H1 (cell line): ENCODE results near the gene ANXA3. TPM values are rescaled to one million over a fixed set of nuclear protein-coding genes. Genes with fewer than 3 reads are reported as not detected.

ENCODE experiments used
- CTCF ChIA-PET: fragments of 300-600 bp; sonication (Branson Sonifier 250); formaldehyde crosslinking; loops from one replicate; lab custom pipeline; 2021; ENCODE audit not compliant: partially characterized antibody; lab: Charles Lee
- POLR2A ChIA-PET: fragments of 300-600 bp; sonication (Branson Sonifier 250); formaldehyde crosslinking; loops from one replicate; lab custom pipeline; 2021; ENCODE audit warnings: inconsistent platforms; ENCODE audit not compliant: partially characterized antibody; lab: Charles Lee
- DNase-seq, 2 experiments: peaks; one replicate each; pipeline versions ENCODE4 v3.0.0 to v3.0.0-alpha.2; 2010 to 2022; ENCODE audit warnings: low spot score in 2 of 2, low read depth in 1 of 2, mixed read lengths in 1 of 2
- FAIRE-seq: peaks from 2 replicates; lab custom pipeline; 2011; peaks lifted over from hg19 to GRCh38; lab: Jason Lieb, UNC
- H2AFZ ChIP-seq: 2 replicates; pipeline ENCODE4 v1.8.1; 2012; ENCODE audit warnings: low read length, inconsistent platforms
- H2AK5ac ChIP-seq: 2 replicates; pipeline ENCODE4 v1.6.1; 2013; ENCODE audit warnings: low read depth, low read length
- H2BK120ac ChIP-seq: replicated peaks from 2 replicates; pipeline ENCODE3; 2013; ENCODE audit warnings: low read depth, low read length, inconsistent platforms
- H2BK12ac ChIP-seq: 2 replicates; pipeline ENCODE4 v1.6.1; 2013; ENCODE audit warnings: low read depth, low read length
- H2BK15ac ChIP-seq: 2 replicates; pipeline ENCODE4 v1.6.1; 2013; ENCODE audit warnings: low read length
- H2BK20ac ChIP-seq: 2 replicates; pipeline ENCODE4 v1.6.1; 2013; ENCODE audit warnings: low read length
- H2BK5ac ChIP-seq: 2 replicates; pipeline ENCODE4 v1.6.1; 2013; ENCODE audit warnings: low read depth, low read length
- H3K14ac ChIP-seq: 2 replicates; pipeline ENCODE4 v1.6.1; 2013; ENCODE audit warnings: inconsistent platforms; ENCODE audit not compliant: insufficient read length
- H3K18ac ChIP-seq: 2 replicates; pipeline ENCODE4 v1.6.1; 2013; ENCODE audit warnings: low read length; ENCODE audit errors: extremely low read depth
- H3K23ac ChIP-seq: 2 replicates; pipeline ENCODE4 v1.6.1; 2013; ENCODE audit warnings: inconsistent platforms; ENCODE audit not compliant: insufficient read length
- H3K23me2 ChIP-seq: 2 replicates; pipeline ENCODE4 v1.6.1; 2013; ENCODE audit warnings: low read depth, low read length
- H3K27ac ChIP-seq: 2 replicates; pipeline ENCODE4 v1.6.1; 2011; ENCODE audit warnings: low read depth, low read length, inconsistent platforms
- H3K27me3 ChIP-seq, 4 experiments: replicated peaks in 1 of 4; 1 replicate in 1 of 4; 2 replicates in 3 of 4; pipeline versions ENCODE4 v1.6.1 to v1.8.1; 2011 to 2013; ENCODE audit warnings: low read length in 3 of 4, mild to moderate bottlenecking in 3 of 4, inconsistent platforms in 2 of 4, mixed read lengths in 2 of 4, moderate library complexity in 1 of 4; ENCODE audit not compliant: control insufficient read depth in 3 of 4, insufficient read depth in 3 of 4; ENCODE audit errors: extremely low read depth in 1 of 4
- H3K36me3 ChIP-seq, 4 experiments: 2 replicates each; pipeline versions ENCODE4 v1.6.1 to v1.8.1; 2011 to 2013; ENCODE audit warnings: mild to moderate bottlenecking in 4 of 4, low read length in 3 of 4, moderate library complexity in 2 of 4, control low read depth in 1 of 4, inconsistent platforms in 1 of 4; ENCODE audit not compliant: insufficient read depth in 4 of 4, control insufficient read depth in 2 of 4
- H3K4ac ChIP-seq: replicated peaks from 2 replicates; pipeline ENCODE3; 2013; ENCODE audit warnings: low read length, low read depth, mixed read lengths, inconsistent platforms; ENCODE audit not compliant: insufficient read length
- H3K4me1 ChIP-seq, 4 experiments: replicated peaks in 1 of 4; 1 replicate in 1 of 4; 2 replicates in 3 of 4; pipeline versions ENCODE4 v1.6.1 to v1.8.1; 2011 to 2013; ENCODE audit warnings: low read length in 3 of 4, inconsistent platforms in 2 of 4, mixed read lengths in 1 of 4; ENCODE audit not compliant: insufficient read depth in 4 of 4, control insufficient read depth in 3 of 4
- H3K4me2 ChIP-seq, 2 experiments: 2 replicates each; pipeline versions ENCODE4 v1.6.1 to v1.8.1; 2011 to 2013; ENCODE audit warnings: low read depth in 2 of 2, low read length in 2 of 2, control low read depth in 1 of 2, inconsistent platforms in 1 of 2, mild to moderate bottlenecking in 1 of 2; ENCODE audit not compliant: insufficient read depth in 1 of 2
- H3K4me3 ChIP-seq, 4 experiments: fragments of 200-600, 300-600 bp in 1 of 4; sonication (generic), shearing (Covaris generic), sonication (Bioruptor Twin) in 1 of 4; 2 replicates each; pipeline versions ENCODE4 v1.5.1 to v1.8.1; 2011 to 2016; ENCODE audit warnings: low read length in 4 of 4, low read depth in 3 of 4, control low read depth in 2 of 4, inconsistent platforms in 2 of 4, mild to moderate bottlenecking in 2 of 4, mixed read lengths in 1 of 4, moderate library complexity in 1 of 4; ENCODE audit not compliant: insufficient read depth in 2 of 4; ENCODE audit errors: extremely low read depth in 1 of 4
- H3K56ac ChIP-seq: replicated peaks from 2 replicates; pipeline ENCODE3; 2013; ENCODE audit warnings: low read depth, mild to moderate bottlenecking, mixed read lengths, low read length, inconsistent platforms; ENCODE audit not compliant: insufficient read length
- H3K79me1 ChIP-seq: 2 replicates; pipeline ENCODE4 v1.6.1; 2013; ENCODE audit warnings: low read depth, low read length, control low read depth
- H3K79me2 ChIP-seq, 2 experiments: 2 replicates each; pipeline versions ENCODE4 v1.6.1 to v1.8.1; 2012 to 2013; ENCODE audit warnings: low read length in 2 of 2, mild to moderate bottlenecking in 2 of 2, inconsistent platforms in 1 of 2; ENCODE audit not compliant: insufficient read depth in 2 of 2, control insufficient read depth in 1 of 2
- H3K9ac ChIP-seq, 4 experiments: replicated peaks in 1 of 4; 1 replicate in 1 of 4; 2 replicates in 3 of 4; pipeline versions ENCODE4 v1.6.1 to v1.8.1; 2011 to 2013; ENCODE audit warnings: low read depth in 3 of 4, low read length in 3 of 4, control low read depth in 2 of 4, mild to moderate bottlenecking in 2 of 4, moderate library complexity in 2 of 4, inconsistent platforms in 1 of 4; ENCODE audit errors: extremely low read depth in 1 of 4
- H3K9me3 ChIP-seq, 2 experiments: 2 replicates each; pipeline versions ENCODE4 v1.6.1 to v1.8.1; 2012 to 2013; ENCODE audit warnings: mild to moderate bottlenecking in 2 of 2, moderate library complexity in 2 of 2, control low read depth in 1 of 2, inconsistent platforms in 1 of 2, low read depth in 1 of 2, low read length in 1 of 2, mixed read lengths in 1 of 2; ENCODE audit not compliant: insufficient read depth in 2 of 2
- H4K20me1 ChIP-seq, 2 experiments: replicated peaks in 1 of 2; 2 replicates each; pipeline versions ENCODE3 to v1.8.1; 2011 to 2013; ENCODE audit warnings: inconsistent platforms in 2 of 2, low read length in 2 of 2, mild to moderate bottlenecking in 1 of 2; ENCODE audit not compliant: insufficient read depth in 2 of 2, control insufficient read depth in 1 of 2
- H4K5ac ChIP-seq: 2 replicates; pipeline ENCODE4 v1.6.1; 2013; ENCODE audit warnings: low read length, low read depth, mixed read lengths, inconsistent platforms; ENCODE audit not compliant: insufficient read length
- H4K8ac ChIP-seq: 2 replicates; pipeline ENCODE4 v1.8.0; 2013; ENCODE audit warnings: mild to moderate bottlenecking, moderate library complexity, low read length, inconsistent platforms; ENCODE audit not compliant: insufficient read depth; ENCODE audit errors: extremely low read depth
- H4K91ac ChIP-seq: replicated peaks from 2 replicates; pipeline ENCODE3; 2013; ENCODE audit warnings: low read length, mixed read lengths, inconsistent platforms; ENCODE audit not compliant: insufficient read length
- ASH2L ChIP-seq: fragments of 200-600, 300-600 bp; sonication (generic); IDR thresholded peaks from one replicate; pipeline ENCODE4 v1.7.1; 2017; ENCODE audit warnings: low read length
- GABPA ChIP-seq: IDR thresholded peaks from 2 replicates; pipeline ENCODE4 v1.6.1; 2011; ENCODE audit warnings: mild to moderate bottlenecking, low read length, moderate library complexity, borderline replicate concordance; ENCODE audit not compliant: insufficient read depth
- JUND ChIP-seq: IDR thresholded peaks from 2 replicates; pipeline ENCODE4 v1.6.1; 2011; ENCODE audit warnings: mild to moderate bottlenecking, improper control_type of control experiment, low read length
- POLR2A ChIP-seq, 2 experiments: IDR thresholded peaks; 1 replicate in 1 of 2; 2 replicates in 1 of 2; pipeline ENCODE4 v1.6.1; 2011; ENCODE audit warnings: low read depth in 2 of 2, low read length in 2 of 2, mild to moderate bottlenecking in 2 of 2; ENCODE audit errors: control extremely low read depth in 1 of 2
- RXRA ChIP-seq: IDR thresholded peaks from 2 replicates; pipeline ENCODE4 v1.6.1; 2011; ENCODE audit warnings: low read depth, mild to moderate bottlenecking, low read length, moderate library complexity; ENCODE audit not compliant: insufficient read depth
- SP2 ChIP-seq: IDR thresholded peaks from 2 replicates; pipeline ENCODE4 v1.6.1; 2012; ENCODE audit warnings: mild to moderate bottlenecking, low read length, inconsistent platforms
- TEAD4 ChIP-seq: IDR thresholded peaks from 2 replicates; pipeline ENCODE4 v1.6.1; 2012; ENCODE audit warnings: low read depth, low read length, inconsistent platforms, mixed read lengths
- YY1 ChIP-seq: IDR thresholded peaks from 2 replicates; pipeline ENCODE4 v1.6.1; 2011; ENCODE audit warnings: low read depth, mild to moderate bottlenecking, low read length
- WGBS, 2 experiments: shearing (Covaris generic) in 1 of 2; methylation state at CpG; one replicate each; pipeline versions ENCODE4 v1.1.6 to v1.1.7; 2013 to 2015; ENCODE audit warnings: low lambda C conversion rate in 2 of 2, mixed read lengths in 2 of 2, inconsistent platforms in 1 of 2, low coverage in 1 of 2, missing lambda C conversion rate in 1 of 2; ENCODE audit not compliant: insufficient replicate concordance in 2 of 2, insufficient coverage in 1 of 2, insufficient read length in 1 of 2; ENCODE audit errors: extremely low coverage in 1 of 2, missing lambda C conversion rate in 1 of 2; 5-methylcytosine and 5-hydroxymethylcytosine counted together
- polyA plus RNA-seq, 7 experiments: library from polyadenylated mRNA; depleted of rRNA in 3 of 7; stranded (reverse) in 5 of 7; unstranded in 2 of 7; fragments of >200 nt in 5 of 7; fragments of 200-250 nt in 2 of 7; gene quantifications; 1 replicate in 5 of 7; 2 replicates in 1 of 7; 4 replicates in 1 of 7; pipeline versions ENCODE4 v1.2.1 to v1.2.3, GENCODE V29; 2011 to 2013; ENCODE audit warnings: missing spikeins in 2 of 7, mixed read lengths in 2 of 7
- total RNA-seq: library from RNA; stranded (reverse); fragmentation: NEBNext Ultra II Directional; extraction: Animal tissue kit (Norgen Biotek cat#: 25700); gene quantifications from 2 replicates; pipeline ENCODE4 v1.2.1, GENCODE V29; 2021
- TF ChIP-seq, protein P1 (sequence below): IDR thresholded peaks from 2 replicates; pipeline ENCODE4 v1.6.1; 2012; ENCODE audit warnings: inconsistent platforms

ANXA3 gene
- total and polyA plus RNA-seq, 2 of the 8 experiments (the other 6 are each of a cell fraction or from before 2014, with no cell fraction given) = 10.3 to 27.3 TPM

DNA sequence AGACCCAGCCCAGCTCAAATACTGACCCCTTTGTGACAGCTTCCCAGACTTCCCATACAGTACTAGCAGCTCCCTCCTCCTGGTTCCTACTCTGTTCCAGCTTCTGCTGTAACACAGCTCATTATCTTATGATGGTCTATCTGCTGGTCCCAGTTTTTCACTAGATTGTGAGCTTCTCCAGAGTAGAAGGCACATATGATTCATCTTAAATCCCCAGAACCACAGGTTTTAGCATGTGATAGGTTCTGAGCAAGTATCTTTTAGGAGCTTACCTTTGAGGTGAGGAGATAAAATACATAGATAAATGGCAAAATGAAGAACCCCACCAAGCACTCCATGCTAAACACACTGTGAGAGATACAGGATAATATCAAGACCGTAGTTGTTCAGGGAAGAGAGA is 27.6 kb upstream of the ANXA3 start:
- Histone ChIP-seq H2BK15ac (no peak overlapping the region), H3K9ac (no peak overlapping the region), H3K27me3 (no peaks in the 10 kb centered on the region), H3K9me3 (no peaks in the 10 kb centered on the region), H2BK5ac (no peak overlapping the region), H3K79me2 (no peaks in the 10 kb centered on the region), H4K5ac (no peak overlapping the region), H3K23me2 (no peaks in the 10 kb centered on the region), H2AFZ (no peak overlapping the region), H3K36me3 (peaks cover 7 to 83% (median 54%) of the 10 kb centered on the region in 4 experiments; a peak in 7 of 8 replicates), H3K14ac (no peak overlapping the region), H3K4me2 (no peak overlapping the region), H2BK120ac (no peak overlapping the region), H3K4me3 (no peak overlapping the region), H3K18ac (no peak overlapping the region), H3K4ac (no peak overlapping the region), H4K91ac (no peak overlapping the region), H2AK5ac (no peak overlapping the region), H3K79me1 (no peaks in the 10 kb centered on the region), H4K20me1 (no peaks in the 10 kb centered on the region), H2BK12ac (no peak overlapping the region), H3K27ac (no peak overlapping the region), H3K56ac (no peak overlapping the region), H4K8ac (no peak overlapping the region), H3K4me1 (no peaks in the 10 kb centered on the region), H3K23ac (no peak overlapping the region), H2BK20ac (no peak overlapping the region)
- DNase-seq = no peak
- ChIA-PET CTCF (interaction anchor here (0.8 kb wide), 1 partner anchor 16 kb away, joined by 3 read pairs; no protein-coding TSS in a partner anchor), POLR2A (no interaction called here)
- 100% methylated on average over 1 of the region's 1 CpG; no CpG with 5 or more reads in 1 of the 2 experiments for WGBS, 2 experiments
- TF ChIP-seq POLR2A (IDR thresholded peaks at IDR 0.05; ENCODE audit: control extremely low read depth in 1 of 2, low read depth in 2 of 2, low read length in 2 of 2) (no peak), GABPA (no peak), YY1 (no peak), SP2 (no peak), ASH2L (no peak), JUND (no peak), TEAD4 (no peak), RXRA (no peak)
- TF ChIP-seq, protein P1, sequence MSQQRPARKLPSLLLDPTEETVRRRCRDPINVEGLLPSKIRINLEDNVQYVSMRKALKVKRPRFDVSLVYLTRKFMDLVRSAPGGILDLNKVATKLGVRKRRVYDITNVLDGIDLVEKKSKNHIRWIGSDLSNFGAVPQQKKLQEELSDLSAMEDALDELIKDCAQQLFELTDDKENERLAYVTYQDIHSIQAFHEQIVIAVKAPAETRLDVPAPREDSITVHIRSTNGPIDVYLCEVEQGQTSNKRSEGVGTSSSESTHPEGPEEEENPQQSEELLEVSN = no peak
- no peak for FAIRE-seq
